Heart left ventricle (tissue), 13 donors: ENCODE results near the gene SIAH2.

Source experiments
- POLR2A ChIP-seq, 2 donors: fragments of 450-650 bp; IDR thresholded peaks; one replicate each; pipeline ENCODE4 v1.6.1; 2017; ENCODE audit warnings: antibody characterized with exemption in 2 of 2, mild to moderate bottlenecking in 2 of 2, moderate library complexity in 2 of 2
- TF ChIP-seq, protein P1 (sequence below), 12 donors: fragments of 200-600 bp; sonication (generic) in 4 of 12; IDR thresholded peaks; one replicate each; pipeline versions ENCODE4 v1.5.0 to v1.8.0; 2018 to 2022; ENCODE audit warnings: antibody characterized with exemption in 12 of 12, mild to moderate bottlenecking in 5 of 12
- donor health status: ischemic (EF 13 %, LVEDD 7.1; RV severe dilation, severe dysfunction).
- donor health status: DM: no; HTN: yes; CAD: no.
- donor health status: DM: no; HTN: no; CAD: no.
- donor health status: ischemic (EF 25% LVEDD 6.9; RV normal size, moderate dysfunction).
- donor health status: ischemic (EF 25% LVEDD 5.7; RV mildly dilated, moderate dysfunction).
- donor health status: ischemic (EF 35%, LVEDD 5.7; RV mildly dilated, moderate dysfunction).
- donor health status: nonischemic (EF 11% LVEDD 7.7; RV severe dilation, severe dysfunction).
- donor health status: DM: yes; HTN: yes; CAD: no.
- donor health status: PGD.
- donor health status: ischemic (EF 29% LVEDD 5.4; RV normal size, mild dysfunction).
- donor health status: nonischemic (EF 23%, LVEDD 6.1; RV moderate dilation, normal function).

DNA sequence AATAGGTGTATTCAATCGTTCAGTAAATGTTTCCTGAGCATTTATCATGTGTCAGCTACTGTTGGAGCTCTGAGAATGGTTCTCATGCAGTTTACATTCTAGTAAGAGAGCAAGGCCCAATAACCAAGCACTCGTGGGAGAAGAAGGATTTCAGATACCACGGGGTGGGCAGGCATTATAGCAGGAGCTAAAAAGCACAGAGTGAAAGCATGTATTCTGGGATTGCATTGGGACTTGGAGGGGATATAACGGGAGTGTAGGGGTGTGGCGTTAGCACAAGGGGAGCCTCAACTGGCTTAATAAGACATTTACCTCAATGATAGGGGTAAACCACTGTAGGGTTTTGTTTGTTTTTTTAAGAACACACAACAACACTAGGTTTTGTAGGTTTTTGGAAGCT, 1.6 kb upstream of the SIAH2 start:
- TF ChIP-seq, protein P1, sequence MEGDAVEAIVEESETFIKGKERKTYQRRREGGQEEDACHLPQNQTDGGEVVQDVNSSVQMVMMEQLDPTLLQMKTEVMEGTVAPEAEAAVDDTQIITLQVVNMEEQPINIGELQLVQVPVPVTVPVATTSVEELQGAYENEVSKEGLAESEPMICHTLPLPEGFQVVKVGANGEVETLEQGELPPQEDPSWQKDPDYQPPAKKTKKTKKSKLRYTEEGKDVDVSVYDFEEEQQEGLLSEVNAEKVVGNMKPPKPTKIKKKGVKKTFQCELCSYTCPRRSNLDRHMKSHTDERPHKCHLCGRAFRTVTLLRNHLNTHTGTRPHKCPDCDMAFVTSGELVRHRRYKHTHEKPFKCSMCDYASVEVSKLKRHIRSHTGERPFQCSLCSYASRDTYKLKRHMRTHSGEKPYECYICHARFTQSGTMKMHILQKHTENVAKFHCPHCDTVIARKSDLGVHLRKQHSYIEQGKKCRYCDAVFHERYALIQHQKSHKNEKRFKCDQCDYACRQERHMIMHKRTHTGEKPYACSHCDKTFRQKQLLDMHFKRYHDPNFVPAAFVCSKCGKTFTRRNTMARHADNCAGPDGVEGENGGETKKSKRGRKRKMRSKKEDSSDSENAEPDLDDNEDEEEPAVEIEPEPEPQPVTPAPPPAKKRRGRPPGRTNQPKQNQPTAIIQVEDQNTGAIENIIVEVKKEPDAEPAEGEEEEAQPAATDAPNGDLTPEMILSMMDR (IDR thresholded peaks at IDR 0.05), result no peak
- TF ChIP-seq POLR2A (IDR thresholded peaks at IDR 0.05), result no peak
